Gastrocnemius medialis (tissue), 4 donors: ENCODE data around the gene DCLK2.

Source experiments
- POLR2A ChIP-seq, 2 donors: fragments of 450-650 bp; IDR thresholded peaks; one replicate each; pipeline ENCODE4 v1.6.1; 2017; ENCODE audit warnings: antibody characterized with exemption in 2 of 2, mild to moderate bottlenecking in 2 of 2, moderate library complexity in 2 of 2
- TF ChIP-seq, protein P1 (sequence below), 5 experiments: fragments of 450-650 bp in 3 of 5; fragments of 200-600 bp in 2 of 5; sonication (generic) in 2 of 5; IDR thresholded peaks in 4 of 5; conservative IDR thresholded peaks in 1 of 5; 1 replicate in 4 of 5; 2 replicates in 1 of 5; pipeline ENCODE4 v1.5.1; 2016 to 2019; ENCODE audit warnings: antibody characterized with exemption in 5 of 5, mild to moderate bottlenecking in 3 of 5, moderate library complexity in 3 of 5

DNA sequence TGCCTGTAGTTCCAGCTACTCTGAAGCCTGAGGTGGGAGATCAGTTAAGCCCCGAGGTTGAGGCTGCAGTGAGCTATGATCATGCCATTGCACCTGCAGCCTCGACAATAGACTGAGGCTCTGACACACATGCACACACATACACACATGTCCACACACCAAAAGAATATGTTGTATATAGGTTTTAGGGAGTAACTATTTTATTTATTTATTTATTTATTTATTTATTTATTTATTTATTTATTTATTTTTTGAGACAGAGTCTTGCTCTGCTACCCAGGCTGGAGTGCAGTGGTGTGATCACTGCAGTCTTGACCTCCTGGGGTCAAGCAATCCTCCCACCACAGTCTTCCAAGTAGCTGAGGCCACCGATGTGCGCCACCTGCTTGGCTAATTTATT, 78.3 kb downstream of the DCLK2 start:
- TF ChIP-seq, protein P1, sequence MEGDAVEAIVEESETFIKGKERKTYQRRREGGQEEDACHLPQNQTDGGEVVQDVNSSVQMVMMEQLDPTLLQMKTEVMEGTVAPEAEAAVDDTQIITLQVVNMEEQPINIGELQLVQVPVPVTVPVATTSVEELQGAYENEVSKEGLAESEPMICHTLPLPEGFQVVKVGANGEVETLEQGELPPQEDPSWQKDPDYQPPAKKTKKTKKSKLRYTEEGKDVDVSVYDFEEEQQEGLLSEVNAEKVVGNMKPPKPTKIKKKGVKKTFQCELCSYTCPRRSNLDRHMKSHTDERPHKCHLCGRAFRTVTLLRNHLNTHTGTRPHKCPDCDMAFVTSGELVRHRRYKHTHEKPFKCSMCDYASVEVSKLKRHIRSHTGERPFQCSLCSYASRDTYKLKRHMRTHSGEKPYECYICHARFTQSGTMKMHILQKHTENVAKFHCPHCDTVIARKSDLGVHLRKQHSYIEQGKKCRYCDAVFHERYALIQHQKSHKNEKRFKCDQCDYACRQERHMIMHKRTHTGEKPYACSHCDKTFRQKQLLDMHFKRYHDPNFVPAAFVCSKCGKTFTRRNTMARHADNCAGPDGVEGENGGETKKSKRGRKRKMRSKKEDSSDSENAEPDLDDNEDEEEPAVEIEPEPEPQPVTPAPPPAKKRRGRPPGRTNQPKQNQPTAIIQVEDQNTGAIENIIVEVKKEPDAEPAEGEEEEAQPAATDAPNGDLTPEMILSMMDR (IDR thresholded peaks at IDR 0.05 in 4 of 5, conservative IDR thresholded peaks at IDR 0.05 in 1 of 5) = no peak
- no peak for TF ChIP-seq POLR2A (IDR thresholded peaks at IDR 0.05)
